ENCODE results near the gene LAMB4.

Gene LAMB4

DNA sequence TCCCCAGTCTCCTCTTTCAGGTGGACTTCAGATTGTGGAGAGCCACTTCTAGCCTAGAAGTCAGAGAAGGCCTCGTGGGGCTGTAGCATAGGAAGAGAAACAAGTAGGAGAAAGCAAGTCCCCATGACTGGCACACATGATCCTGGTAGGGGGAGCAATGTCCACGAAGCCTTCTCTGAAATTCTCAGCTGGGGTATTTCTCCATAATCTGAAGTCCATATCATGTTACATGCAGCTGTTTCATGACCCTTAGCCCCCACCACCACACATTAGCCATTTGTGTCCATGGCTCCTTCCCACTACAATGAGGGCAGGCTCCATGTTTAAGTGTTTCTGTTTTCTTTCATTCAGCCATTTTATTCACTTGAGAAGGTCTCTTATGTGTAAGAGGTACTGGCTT is 43.2 kb downstream of the LAMB4 start:
- no peaks in the 10 kb centered on the region for H3K36me3 Mint-ChIP-seq (ENCODE audit: low read depth)
- no peak overlapping the region for H3K27ac Mint-ChIP-seq
- H3K27me3 Mint-ChIP-seq = peaks cover 8% of the 10 kb centered on the region
- no peaks in the 10 kb centered on the region for H3K4me1 Mint-ChIP-seq (ENCODE audit: low read depth)
- peaks cover 3% of the 10 kb centered on the region for H3K9me3 Mint-ChIP-seq
- no peak overlapping the region for H3K4me3 Mint-ChIP-seq

GRCh38 chr7:108086546-108086945 is 43.6 kb downstream of the LAMB4 start:
- peaks cover 3% of the 10 kb centered on the region for H3K9me3 Mint-ChIP-seq
- H3K27ac Mint-ChIP-seq = no peak overlapping the region
- no peak overlapping the region for H3K4me3 Mint-ChIP-seq
- H3K4me1 Mint-ChIP-seq (ENCODE audit: low read depth) = no peaks in the 10 kb centered on the region
- no peaks in the 10 kb centered on the region for H3K36me3 Mint-ChIP-seq (ENCODE audit: low read depth)
- peaks cover 5% of the 10 kb centered on the region for H3K27me3 Mint-ChIP-seq

GRCh38 chr7:108083980-108084379 is 46.2 kb downstream of the LAMB4 start:
- H3K9me3 Mint-ChIP-seq = peaks cover 3% of the 10 kb centered on the region
- H3K36me3 Mint-ChIP-seq (ENCODE audit: low read depth) = no peaks in the 10 kb centered on the region
- H3K27ac Mint-ChIP-seq = no peak overlapping the region
- no peak overlapping the region for H3K4me3 Mint-ChIP-seq
- no peaks in the 10 kb centered on the region for H3K4me1 Mint-ChIP-seq (ENCODE audit: low read depth)
- no peaks in the 10 kb centered on the region for H3K27me3 Mint-ChIP-seq

DNA sequence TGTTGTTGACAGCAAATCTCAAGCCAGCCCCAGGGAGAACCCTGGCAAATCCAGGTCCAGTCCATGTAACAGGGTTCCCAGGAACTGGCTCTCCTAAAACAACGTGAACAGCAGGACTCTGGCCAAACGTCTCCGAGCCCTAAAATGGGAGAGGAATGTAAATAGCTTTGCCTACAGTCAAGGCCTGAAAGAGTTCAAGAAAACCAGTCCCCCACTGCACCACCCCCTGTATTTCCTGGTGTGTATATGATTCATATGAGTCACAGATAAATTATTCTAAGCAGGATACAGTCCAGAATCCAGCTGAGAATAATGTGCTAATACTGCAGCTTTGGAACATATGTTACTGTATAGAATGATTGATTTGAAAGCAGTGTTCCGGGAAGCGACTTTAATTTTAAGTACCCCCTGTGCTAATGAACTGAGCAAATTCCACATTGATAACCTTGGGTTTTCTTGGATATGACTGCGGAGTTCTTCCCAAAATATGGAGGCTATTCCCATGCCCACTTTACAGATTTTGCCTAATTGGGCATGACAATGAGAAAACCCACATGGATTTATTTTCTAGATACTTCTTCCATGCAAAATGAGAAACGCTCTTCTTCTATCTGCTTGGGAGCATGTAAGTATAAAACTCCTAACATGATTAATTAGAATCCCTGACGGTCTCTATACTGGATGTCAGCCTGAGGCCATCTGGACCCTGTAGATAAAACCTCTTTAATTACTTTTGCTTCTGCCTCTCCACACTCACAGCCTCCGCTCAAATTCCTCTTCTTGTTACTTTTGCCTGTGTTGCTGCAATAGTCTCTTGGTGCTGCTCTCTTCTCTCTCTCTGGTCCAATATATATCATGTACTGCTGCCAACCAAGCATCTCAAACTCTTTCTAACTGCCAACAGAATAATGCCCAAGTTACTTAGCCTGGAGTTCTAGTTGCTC is 50.2 kb downstream of the LAMB4 start:
- Mint-ChIP-seq H3K4me3 (no peak overlapping the region), H3K4me1 (ENCODE audit: low read depth) (no peaks in the 10 kb centered on the region), H3K27ac (no peak overlapping the region), H3K9me3 (peaks cover 3% of the 10 kb centered on the region), H3K36me3 (ENCODE audit: low read depth) (no peaks in the 10 kb centered on the region), H3K27me3 (no peaks in the 10 kb centered on the region)

DNA sequence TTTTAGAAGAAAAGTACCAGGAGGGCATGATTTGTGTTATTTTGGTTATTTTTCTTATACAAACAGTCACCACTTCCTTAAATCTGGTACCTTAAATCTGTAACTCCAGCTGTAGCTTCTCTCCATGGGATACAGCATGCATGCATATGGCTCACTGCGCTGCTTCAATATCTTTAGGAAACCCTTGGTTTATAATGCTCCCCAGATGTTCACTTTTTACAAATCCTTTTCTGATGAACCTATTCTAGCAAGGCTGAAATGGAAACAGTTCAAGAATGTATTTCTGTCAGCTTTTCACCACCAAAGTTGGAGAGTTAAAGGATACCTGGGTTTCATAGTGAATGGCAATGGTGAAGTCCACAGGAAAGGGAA is 50.9 kb downstream of the LAMB4 start:
- no peak overlapping the region for H3K4me3 Mint-ChIP-seq
- peaks cover 3% of the 10 kb centered on the region for H3K9me3 Mint-ChIP-seq
- no peaks in the 10 kb centered on the region for H3K36me3 Mint-ChIP-seq (ENCODE audit: low read depth)
- H3K27ac Mint-ChIP-seq = no peak overlapping the region
- H3K27me3 Mint-ChIP-seq = no peaks in the 10 kb centered on the region
- no peaks in the 10 kb centered on the region for H3K4me1 Mint-ChIP-seq (ENCODE audit: low read depth)

DNA sequence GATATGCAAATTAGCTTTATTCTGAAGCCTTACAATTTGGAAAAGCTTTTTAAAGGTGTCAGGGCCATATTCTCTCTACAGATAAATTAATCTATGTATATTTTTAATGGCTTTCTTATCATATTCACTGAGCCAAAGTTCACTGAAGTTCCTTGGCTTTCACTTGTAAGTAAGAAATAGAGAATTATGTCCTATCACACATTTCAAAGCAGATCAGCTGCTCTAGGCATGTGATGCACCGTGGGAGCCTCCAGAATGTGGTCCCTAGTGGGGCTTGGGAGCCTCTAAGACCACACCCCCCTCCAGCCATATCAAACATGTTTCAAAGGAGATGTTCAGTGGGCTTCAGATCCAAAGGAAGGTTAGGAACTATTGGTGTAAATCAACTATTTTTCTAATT is 51.5 kb downstream of the LAMB4 start:
- no peaks in the 10 kb centered on the region for H3K36me3 Mint-ChIP-seq (ENCODE audit: low read depth)
- H3K9me3 Mint-ChIP-seq = no peaks in the 10 kb centered on the region
- H3K27ac Mint-ChIP-seq = no peak overlapping the region
- H3K27me3 Mint-ChIP-seq = no peaks in the 10 kb centered on the region
- no peaks in the 10 kb centered on the region for H3K4me1 Mint-ChIP-seq (ENCODE audit: low read depth)
- H3K4me3 Mint-ChIP-seq = no peak overlapping the region

GRCh38 chr7:108078211-108078673 is 51.9 kb downstream of the LAMB4 start:
- Mint-ChIP-seq H3K36me3 (ENCODE audit: low read depth) (no peaks in the 10 kb centered on the region), H3K4me3 (no peak overlapping the region), H3K4me1 (ENCODE audit: low read depth) (no peaks in the 10 kb centered on the region), H3K27me3 (no peaks in the 10 kb centered on the region), H3K9me3 (no peaks in the 10 kb centered on the region), H3K27ac (no peak overlapping the region)

DNA sequence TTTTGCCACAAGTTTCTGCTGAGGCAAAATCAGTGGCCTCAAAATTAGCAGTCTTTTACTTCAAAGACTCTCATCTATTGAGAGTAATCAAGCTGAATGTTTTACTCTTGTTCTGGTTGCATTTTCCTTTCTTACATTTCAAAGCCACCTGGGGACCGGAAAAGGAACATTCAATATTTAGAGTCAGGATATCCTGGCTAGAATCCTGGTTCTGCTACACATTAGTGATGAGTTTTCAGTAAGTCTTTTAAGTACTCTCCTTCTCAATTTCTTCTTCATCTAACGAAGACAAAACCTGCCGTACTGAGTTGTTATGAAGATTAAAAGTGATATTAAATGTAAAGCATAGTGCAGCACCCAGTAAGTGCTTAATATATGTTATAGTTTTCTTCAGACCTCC is 52.5 kb downstream of the LAMB4 start:
- Mint-ChIP-seq H3K36me3 (ENCODE audit: low read depth) (no peaks in the 10 kb centered on the region), H3K27me3 (no peaks in the 10 kb centered on the region)

GRCh38 chr7:108076156-108076555 is 54.0 kb downstream of the LAMB4 start:
- Mint-ChIP-seq H3K36me3 (ENCODE audit: low read depth) (no peaks in the 10 kb centered on the region), H3K27ac (no peak overlapping the region), H3K9me3 (no peaks in the 10 kb centered on the region), H3K4me3 (no peak overlapping the region), H3K4me1 (ENCODE audit: low read depth) (no peaks in the 10 kb centered on the region), H3K27me3 (no peaks in the 10 kb centered on the region)

More for the DNA sequence above, 52.5 kb downstream of the LAMB4 start:
- no peak overlapping the region for H3K27ac Mint-ChIP-seq
- no peaks in the 10 kb centered on the region for H3K4me1 Mint-ChIP-seq (ENCODE audit: low read depth)
- H3K9me3 Mint-ChIP-seq = no peaks in the 10 kb centered on the region
- H3K4me3 Mint-ChIP-seq = no peak overlapping the region

- H3K4me3 Mint-ChIP-seq = no peak overlapping the region
- no peaks in the 10 kb centered on the region for H3K27me3 Mint-ChIP-seq
- H3K36me3 Mint-ChIP-seq (ENCODE audit: low read depth) = no peaks in the 10 kb centered on the region
- no peaks in the 10 kb centered on the region for H3K4me1 Mint-ChIP-seq (ENCODE audit: low read depth)
- no peak overlapping the region for H3K27ac Mint-ChIP-seq
- no peaks in the 10 kb centered on the region for H3K9me3 Mint-ChIP-seq
These were observed 56.7 kb downstream of the LAMB4 start for GRCh38 chr7:108073305-108074070.

DNA sequence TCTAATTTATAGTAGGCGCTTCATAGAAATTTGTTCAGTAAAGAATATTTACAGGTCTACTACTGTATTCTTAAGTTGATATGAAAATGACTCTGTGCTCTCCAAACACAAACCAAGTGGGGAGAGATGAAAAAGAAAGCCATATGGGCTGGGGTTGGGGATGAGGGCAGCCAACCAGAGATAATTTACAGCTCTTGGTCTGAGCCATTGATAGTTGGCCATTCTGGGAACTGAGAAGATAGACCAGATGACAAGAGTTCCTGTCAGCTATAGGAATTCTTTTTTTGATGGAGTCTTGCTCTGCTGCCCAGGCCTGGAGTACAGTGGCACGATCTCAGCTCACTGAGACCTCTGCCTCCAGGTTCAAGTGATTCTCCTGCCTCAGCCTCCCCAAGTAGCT is 57.4 kb downstream of the LAMB4 start:
- H3K9me3 Mint-ChIP-seq = no peaks in the 10 kb centered on the region

DNA sequence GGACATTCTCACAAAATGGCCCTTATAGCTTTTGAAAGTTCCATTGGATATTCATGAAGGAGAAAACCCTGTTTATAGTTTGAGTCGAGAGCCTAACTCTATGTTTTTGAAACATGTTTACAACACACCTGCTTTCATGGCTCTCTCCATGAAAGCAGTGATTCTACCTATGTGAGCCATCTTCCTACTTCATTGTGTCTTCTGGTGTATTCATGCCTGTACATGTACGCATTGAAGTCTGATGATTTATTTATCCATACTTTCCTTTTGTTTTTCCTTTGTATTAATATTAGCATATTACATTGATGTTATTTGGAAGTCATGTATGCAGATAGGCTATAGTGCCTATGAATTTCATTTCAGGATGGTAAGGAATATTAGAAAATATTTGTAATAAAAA is 58.0 kb downstream of the LAMB4 start:
- no peaks in the 10 kb centered on the region for H3K4me1 Mint-ChIP-seq (ENCODE audit: low read depth)
- H3K36me3 Mint-ChIP-seq (ENCODE audit: low read depth) = no peaks in the 10 kb centered on the region
- no peak overlapping the region for H3K4me3 Mint-ChIP-seq
- no peaks in the 10 kb centered on the region for H3K9me3 Mint-ChIP-seq
- no peaks in the 10 kb centered on the region for H3K27me3 Mint-ChIP-seq
- H3K27ac Mint-ChIP-seq = no peak overlapping the region

More for the DNA sequence above, 57.4 kb downstream of the LAMB4 start:
- Mint-ChIP-seq H3K36me3 (ENCODE audit: low read depth) (no peaks in the 10 kb centered on the region), H3K27ac (no peak overlapping the region), H3K27me3 (no peaks in the 10 kb centered on the region), H3K4me1 (ENCODE audit: low read depth) (no peaks in the 10 kb centered on the region), H3K4me3 (no peak overlapping the region)

DNA sequence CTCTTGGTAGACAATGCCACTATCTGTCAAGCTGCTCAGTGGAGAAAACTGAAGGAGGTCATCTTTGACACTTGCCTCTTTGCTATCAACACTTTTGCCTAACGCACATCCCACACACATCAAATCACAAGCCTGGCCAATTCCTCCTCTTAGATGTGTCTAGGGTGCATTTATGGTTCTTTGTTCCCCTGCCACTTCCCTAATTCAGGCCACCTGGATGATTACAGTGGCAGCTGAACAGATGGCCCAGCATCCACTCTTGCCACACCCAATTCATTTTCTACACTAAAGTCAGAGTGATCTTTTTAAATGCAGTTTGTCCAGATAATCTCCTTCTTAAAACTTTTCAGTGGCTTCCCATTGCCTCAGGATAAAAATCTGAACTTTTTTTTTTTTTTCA is 58.6 kb downstream of the LAMB4 start:
- H3K27ac Mint-ChIP-seq = no peak overlapping the region
- H3K4me1 Mint-ChIP-seq (ENCODE audit: low read depth) = no peaks in the 10 kb centered on the region
- no peaks in the 10 kb centered on the region for H3K27me3 Mint-ChIP-seq
- no peak overlapping the region for H3K4me3 Mint-ChIP-seq
- H3K9me3 Mint-ChIP-seq = no peaks in the 10 kb centered on the region
- no peaks in the 10 kb centered on the region for H3K36me3 Mint-ChIP-seq (ENCODE audit: low read depth)

DNA sequence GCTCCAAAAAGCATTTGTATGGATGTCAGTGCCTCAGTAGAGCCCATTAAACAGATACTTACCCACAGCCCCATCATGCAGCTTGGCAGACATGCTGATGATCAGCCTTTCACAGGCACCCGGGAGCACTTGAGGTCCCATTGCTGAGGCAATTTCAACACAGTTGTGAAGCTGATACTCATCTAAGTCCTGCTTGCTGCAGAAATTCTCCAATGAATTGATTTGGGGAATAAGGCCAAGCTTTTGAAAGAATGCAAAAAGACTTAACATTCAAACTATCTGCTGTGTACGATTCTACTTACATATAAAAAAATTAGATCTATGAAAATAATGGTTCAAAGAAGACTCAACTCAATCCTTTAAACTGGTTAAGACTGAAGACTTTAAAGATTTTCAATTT is 60.5 kb downstream of the LAMB4 start:
- Mint-ChIP-seq H3K4me1 (ENCODE audit: low read depth) (no peaks in the 10 kb centered on the region), H3K4me3 (no peak overlapping the region), H3K36me3 (ENCODE audit: low read depth) (no peaks in the 10 kb centered on the region), H3K27me3 (no peaks in the 10 kb centered on the region), H3K27ac (no peak overlapping the region), H3K9me3 (no peaks in the 10 kb centered on the region)

- H3K36me3 Mint-ChIP-seq (ENCODE audit: low read depth) = no peaks in the 10 kb centered on the region
- H3K27ac Mint-ChIP-seq = no peak overlapping the region
- no peaks in the 10 kb centered on the region for H3K4me1 Mint-ChIP-seq (ENCODE audit: low read depth)
- H3K27me3 Mint-ChIP-seq = no peaks in the 10 kb centered on the region
- H3K9me3 Mint-ChIP-seq = no peaks in the 10 kb centered on the region
- no peak overlapping the region for H3K4me3 Mint-ChIP-seq
These were observed 62.3 kb downstream of the LAMB4 start for GRCh38 chr7:108067844-108068243.

Measured in stimulated activated naive CD8-positive, alpha-beta T cell treated with anti-CD3 and anti-CD28 coated beads, Interleukin-15, Interleukin-2, amounts not matched to agents 100 ng/mL and 50 ng/mL, for 24 hours (primary cell).